Liver (tissue), 9 donors: ENCODE measurements around the gene LMF1. TPM values are rescaled to one million over a fixed set of nuclear protein-coding genes. Genes with fewer than 3 reads are reported as not detected.

Source experiments
- DNase-seq: peaks from one replicate; pipeline ENCODE4 v3.0.0-alpha.2; 2017; ENCODE audit warnings: low spot score
- H3K27ac ChIP-seq, 2 donors: one replicate each; pipeline ENCODE4 v1.7.0; 2013; ENCODE audit warnings: inconsistent platforms in 2 of 2, low read length in 2 of 2, control low read depth in 1 of 2, low read depth in 1 of 2, mild to moderate bottlenecking in 1 of 2
- H3K27me3 ChIP-seq, 4 donors: one replicate each; pipeline versions ENCODE4 v1.6.1 to v1.7.0; 2013; ENCODE audit warnings: low read length in 3 of 4, inconsistent platforms in 1 of 4, mild to moderate bottlenecking in 1 of 4, moderate library complexity in 1 of 4; ENCODE audit not compliant: control insufficient read depth in 4 of 4, insufficient read depth in 4 of 4
- H3K36me3 ChIP-seq, 4 donors: one replicate each; pipeline versions ENCODE4 v1.6.1 to v1.7.0; 2013; ENCODE audit warnings: low read length in 3 of 4, mild to moderate bottlenecking in 3 of 4, low read depth in 1 of 4, moderate library complexity in 1 of 4; ENCODE audit not compliant: control insufficient read depth in 4 of 4, insufficient read depth in 3 of 4
- H3K4me1 ChIP-seq, 4 donors: one replicate each; pipeline versions ENCODE4 v1.6.1 to v1.7.0; 2013; ENCODE audit warnings: low read length in 3 of 4, mild to moderate bottlenecking in 3 of 4, moderate library complexity in 1 of 4; ENCODE audit not compliant: control insufficient read depth in 4 of 4, insufficient read depth in 4 of 4
- H3K4me3 ChIP-seq, 3 donors: one replicate each; pipeline versions ENCODE4 v1.6.1 to v1.7.0; 2013; ENCODE audit warnings: low read length in 3 of 3, control low read depth in 1 of 3, low read depth in 1 of 3, mild to moderate bottlenecking in 1 of 3
- H3K9ac ChIP-seq, 2 donors: one replicate each; pipeline ENCODE4 v1.7.0; 2013; ENCODE audit warnings: low read length in 2 of 2, mild to moderate bottlenecking in 2 of 2, moderate library complexity in 2 of 2, control low read depth in 1 of 2, low read depth in 1 of 2
- H3K9me3 ChIP-seq, 4 donors: one replicate each; pipeline versions ENCODE4 v1.6.1 to v1.7.0; 2013; ENCODE audit warnings: low read length in 3 of 4; ENCODE audit not compliant: control insufficient read depth in 4 of 4
- ATF3 ChIP-seq: IDR thresholded peaks from 2 replicates; pipeline ENCODE4 v1.6.1; 2016; ENCODE audit warnings: antibody characterized with exemption
- CTCF ChIP-seq: fragments of 150-350 bp; IDR thresholded peaks from 2 replicates; pipeline ENCODE4 v1.5.1; 2017; ENCODE audit warnings: improper control_type of control experiment, low read depth, low read length; ENCODE audit not compliant: missing input control
- EGR1 ChIP-seq, 2 donors: IDR thresholded peaks; 2 replicates each; pipeline ENCODE4 v1.6.1; 2016 to 2018; ENCODE audit warnings: antibody characterized with exemption in 2 of 2, low read depth in 2 of 2
- FOXA1 ChIP-seq: IDR thresholded peaks from 2 replicates; pipeline ENCODE4 v1.6.1; 2016; ENCODE audit warnings: antibody characterized with exemption
- FOXA2 ChIP-seq: IDR thresholded peaks from 2 replicates; pipeline ENCODE4 v1.6.1; 2016; ENCODE audit warnings: antibody characterized with exemption
- GABPA ChIP-seq, 2 donors: IDR thresholded peaks in 1 of 2; conservative IDR thresholded peaks in 1 of 2; 2 replicates each; pipeline ENCODE4 v1.6.1; 2016; ENCODE audit warnings: antibody characterized with exemption in 2 of 2, mild to moderate bottlenecking in 1 of 2, moderate library complexity in 1 of 2
- HNF4A ChIP-seq, 2 donors: conservative IDR thresholded peaks; 2 replicates each; pipeline ENCODE4 v1.6.1; 2016; ENCODE audit warnings: antibody characterized with exemption in 2 of 2, mild to moderate bottlenecking in 2 of 2
- HNF4G ChIP-seq: IDR thresholded peaks from 2 replicates; pipeline ENCODE4 v1.6.1; 2016; ENCODE audit warnings: antibody characterized with exemption
- JUND ChIP-seq, 2 donors: IDR thresholded peaks; 2 replicates each; pipeline ENCODE4 v1.6.1; 2016; ENCODE audit warnings: antibody characterized with exemption in 2 of 2
- MAX ChIP-seq: IDR thresholded peaks from 2 replicates; pipeline ENCODE4 v1.6.1; 2016; ENCODE audit warnings: antibody characterized with exemption
- NR2F2 ChIP-seq: IDR thresholded peaks from 2 replicates; pipeline ENCODE4 v1.6.1; 2016; ENCODE audit warnings: antibody characterized with exemption
- RAD21 ChIP-seq, 2 donors: IDR thresholded peaks; 2 replicates each; pipeline ENCODE4 v1.6.1; 2016; ENCODE audit warnings: antibody characterized with exemption in 2 of 2, mild to moderate bottlenecking in 2 of 2
- REST ChIP-seq: IDR thresholded peaks from 2 replicates; pipeline ENCODE4 v1.6.1; 2016; ENCODE audit warnings: antibody characterized with exemption, mild to moderate bottlenecking
- RXRA ChIP-seq, 2 donors: IDR thresholded peaks; 2 replicates each; pipeline ENCODE4 v1.6.1; 2017 to 2018; ENCODE audit warnings: antibody characterized with exemption in 2 of 2, mild to moderate bottlenecking in 1 of 2
- SP1 ChIP-seq: IDR thresholded peaks from 2 replicates; pipeline ENCODE4 v1.6.1; 2018; ENCODE audit warnings: antibody characterized with exemption, mild to moderate bottlenecking
- TAF1 ChIP-seq: conservative IDR thresholded peaks from 2 replicates; pipeline ENCODE4 v1.6.1; 2016; ENCODE audit warnings: antibody characterized with exemption, mild to moderate bottlenecking
- YY1 ChIP-seq: IDR thresholded peaks from 2 replicates; pipeline ENCODE4 v1.6.1; 2016; ENCODE audit warnings: antibody characterized with exemption, mild to moderate bottlenecking
- ZBTB33 ChIP-seq: IDR thresholded peaks from 2 replicates; pipeline ENCODE4 v1.6.1; 2016; ENCODE audit warnings: antibody characterized with exemption
- WGBS: extraction: QIAGEN DNeasy Blood & Tissue Kit; methylation state at CpG from one replicate; pipeline ENCODE4 v1.1.7; 2013; 5-methylcytosine and 5-hydroxymethylcytosine counted together
- polyA plus RNA-seq, 2 donors: library from polyadenylated mRNA; stranded (reverse) in 1 of 2; unstranded in 1 of 2; fragments of 200-250 nt in 1 of 2; fragments of >200 nt in 1 of 2; fragmentation: Nextera tagmentation in 1 of 2; extraction: Ambion mirVana in 1 of 2; gene quantifications; one replicate each; pipeline versions ENCODE4 v1.2.1 to v1.2.3, GENCODE V29; 2013 to 2015
- total RNA-seq, 2 donors: library from RNA; depleted of rRNA; stranded (reverse); fragments of >200 nt; gene quantifications; one replicate each; pipeline ENCODE4 v1.2.3, GENCODE V29; 2014
- donor health status: healthy.
- donor health status: healthy.
- donor health status: healthy.
- donor health status: healthy.
- donor health status: healthy.

LMF1 gene
- total and polyA plus RNA-seq, 4 donors: 8.8 to 24.3 (median 12.6) TPM

GRCh38 chr16:848510-849253 lies 122.1 kb downstream of the LMF1 start:
- TF ChIP-seq GABPA (IDR thresholded peaks at IDR 0.05 in 1 of 2, conservative IDR thresholded peaks at IDR 0.05 in 1 of 2) (no peak), RXRA (IDR thresholded peaks at IDR 0.05) (no peak), HNF4A (conservative IDR thresholded peaks at IDR 0.05) (no peak), RAD21 (IDR thresholded peaks at IDR 0.05) (no peak), SP1 (no peak), MAX (no peak), FOXA1 (no peak), FOXA2 (no peak), YY1 (no peak), ATF3 (no peak), ZBTB33 (no peak), EGR1 (IDR thresholded peaks at IDR 0.05; ENCODE audit: low read depth in 2 of 2) (no peak), CTCF (no peak), JUND (IDR thresholded peaks at IDR 0.05) (no peak), REST (no peak), HNF4G (no peak), TAF1 (no peak), NR2F2 (no peak)

More at GRCh38 chr16:848510-849253, 122.1 kb downstream of the LMF1 start:
- no peaks in the 10 kb centered on the region for H3K36me3 ChIP-seq
- no peaks in the 10 kb centered on the region for H3K4me1 ChIP-seq
- H3K27me3 ChIP-seq: no peaks in the 10 kb centered on the region
- H3K27ac ChIP-seq: no peak overlapping the region
- no peak for DNase-seq
- H3K9me3 ChIP-seq: peaks cover 0 to 3% (median 2%) of the 10 kb centered on the region in 4 donors
- no peak overlapping the region for H3K9ac ChIP-seq
- no peak overlapping the region for H3K4me3 ChIP-seq
- 93% methylated on average over 44 of the region's 44 CpGs for WGBS
